ENCODE results near the gene C6orf89. TPM values are rescaled to one million over a fixed set of nuclear protein-coding genes. Genes with fewer than 3 reads are reported as not detected.

C6orf89 gene
- total and polyA plus RNA-seq, 3 experiments from 2014 or later: 37.4 to 51.6 (median 40.0) TPM

DNA sequence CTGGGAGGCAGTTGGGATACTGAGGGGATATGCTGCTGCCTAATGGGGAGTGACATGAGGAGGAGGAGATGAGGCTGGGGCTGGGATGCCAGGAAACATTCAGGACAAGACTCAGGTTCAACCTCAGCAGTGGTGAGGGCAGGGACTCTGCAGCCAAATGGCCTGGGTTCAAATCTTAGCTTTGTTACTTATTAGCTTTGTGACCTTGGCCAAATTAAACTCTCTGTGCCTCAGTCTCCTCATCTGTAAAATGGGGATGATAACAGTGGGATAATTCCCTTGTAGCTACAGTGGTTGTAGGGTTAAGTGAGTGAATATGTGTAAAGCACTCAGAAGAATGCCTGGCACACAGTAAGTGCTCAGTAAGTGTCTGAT, 70.7 kb downstream of the C6orf89 start:
- no peak for DNase-seq
- no peaks in the 10 kb centered on the region for H3K27me3 Mint-ChIP-seq
- H3K4me1 Mint-ChIP-seq: peaks cover 41 to 69% (median 57%) of the 10 kb centered on the region in 3 donors
- H3K4me1 ChIP-seq (ENCODE audit: insufficient read depth, low read length): peaks cover 35% of the 10 kb centered on the region
- H3K4me3 Mint-ChIP-seq: peak overlapping the region in 2 of 7 donors; percentile 38 to 82
- peak overlapping the region in 2 of 8 donors; percentile 13 to 22 for H3K27ac Mint-ChIP-seq
- no peak overlapping the region for H3K4me3 ChIP-seq (ENCODE audit: low read length)
- CTCF ChIA-PET: interaction anchor here (1.5 kb wide), 2 partner anchors 9 to 62 kb away, joined by 6 read pairs; no protein-coding TSS in a partner anchor
- POLR2A ChIA-PET: no interaction called here
- no peaks in the 10 kb centered on the region for H3K36me3 ChIP-seq (ENCODE audit: insufficient read depth, low read length)
- H3K27me3 ChIP-seq (ENCODE audit: insufficient read depth, low read length, poor library complexity, severe bottlenecking): no peaks in the 10 kb centered on the region
- no peaks in the 10 kb centered on the region for H3K36me3 Mint-ChIP-seq
- no peaks in the 10 kb centered on the region for H3K9me3 Mint-ChIP-seq
- no peaks in the 10 kb centered on the region for H3K9me3 ChIP-seq (ENCODE audit: low read length)
- no peak overlapping the region for H3K27ac ChIP-seq (ENCODE audit: low read depth, low read length)

DNA sequence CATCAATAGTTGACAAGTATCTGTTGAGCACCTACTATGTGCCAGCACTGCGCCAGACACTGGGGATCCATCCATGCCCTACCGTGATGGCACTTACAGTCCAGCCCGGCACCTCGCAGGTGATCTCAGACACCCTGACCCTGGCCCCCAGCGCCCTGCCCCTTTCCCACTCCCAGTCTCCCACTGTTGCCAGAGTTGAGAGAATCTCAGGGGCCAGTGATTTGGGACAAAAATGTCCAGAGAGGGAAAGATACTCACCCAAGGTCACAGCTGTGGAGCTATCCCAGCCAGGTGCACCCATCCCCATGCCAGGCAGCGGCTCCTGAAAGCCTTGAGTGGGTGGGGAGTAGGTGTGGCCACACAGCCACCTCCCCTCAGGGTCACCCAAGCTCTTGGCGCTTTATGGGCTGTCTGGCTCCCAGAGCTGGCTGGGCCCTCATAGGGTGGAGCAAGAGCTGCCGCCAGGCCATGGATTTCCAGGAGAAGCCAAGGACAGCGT, 72.1 kb downstream of the C6orf89 start:
- Mint-ChIP-seq H3K4me1 (peaks cover 45 to 68% (median 67%) of the 10 kb centered on the region in 3 donors), H3K4me3 (no peak overlapping the region), H3K9me3 (no peaks in the 10 kb centered on the region), H3K27ac (no peak overlapping the region), H3K36me3 (no peaks in the 10 kb centered on the region), H3K27me3 (no peaks in the 10 kb centered on the region)
- no peak overlapping the region for H3K27ac ChIP-seq (ENCODE audit: low read depth, low read length)
- no peaks in the 10 kb centered on the region for H3K36me3 ChIP-seq (ENCODE audit: insufficient read depth, low read length)
- ChIA-PET CTCF (no interaction called here), POLR2A (no interaction called here)
- H3K4me1 ChIP-seq (ENCODE audit: insufficient read depth, low read length): peaks cover 39% of the 10 kb centered on the region
- H3K9me3 ChIP-seq (ENCODE audit: low read length): no peaks in the 10 kb centered on the region
- H3K4me3 ChIP-seq (ENCODE audit: low read length): no peak overlapping the region
- no peaks in the 10 kb centered on the region for H3K27me3 ChIP-seq (ENCODE audit: insufficient read depth, low read length, poor library complexity, severe bottlenecking)
- DNase-seq: no peak

GRCh38 chr6:36958775-36959554, 73.2 kb downstream of the C6orf89 start:
- POLR2A ChIA-PET: no interaction called here
- H3K36me3 Mint-ChIP-seq: no peaks in the 10 kb centered on the region
- CTCF ChIA-PET: no interaction called here
- H3K36me3 ChIP-seq (ENCODE audit: insufficient read depth, low read length): no peaks in the 10 kb centered on the region
- no peaks in the 10 kb centered on the region for H3K27me3 ChIP-seq (ENCODE audit: insufficient read depth, low read length, poor library complexity, severe bottlenecking)
- DNase-seq: no peak
- H3K9me3 ChIP-seq (ENCODE audit: low read length): no peaks in the 10 kb centered on the region
- H3K4me1 ChIP-seq (ENCODE audit: insufficient read depth, low read length): peaks cover 44% of the 10 kb centered on the region
- H3K27ac ChIP-seq (ENCODE audit: low read depth, low read length): no peak overlapping the region
- H3K9me3 Mint-ChIP-seq: no peaks in the 10 kb centered on the region
- no peak overlapping the region for H3K4me3 Mint-ChIP-seq
- no peak overlapping the region for H3K27ac Mint-ChIP-seq
- no peaks in the 10 kb centered on the region for H3K27me3 Mint-ChIP-seq
- peaks cover 49 to 72% (median 69%) of the 10 kb centered on the region in 3 donors for H3K4me1 Mint-ChIP-seq
- H3K4me3 ChIP-seq (ENCODE audit: low read length): no peak overlapping the region

DNA sequence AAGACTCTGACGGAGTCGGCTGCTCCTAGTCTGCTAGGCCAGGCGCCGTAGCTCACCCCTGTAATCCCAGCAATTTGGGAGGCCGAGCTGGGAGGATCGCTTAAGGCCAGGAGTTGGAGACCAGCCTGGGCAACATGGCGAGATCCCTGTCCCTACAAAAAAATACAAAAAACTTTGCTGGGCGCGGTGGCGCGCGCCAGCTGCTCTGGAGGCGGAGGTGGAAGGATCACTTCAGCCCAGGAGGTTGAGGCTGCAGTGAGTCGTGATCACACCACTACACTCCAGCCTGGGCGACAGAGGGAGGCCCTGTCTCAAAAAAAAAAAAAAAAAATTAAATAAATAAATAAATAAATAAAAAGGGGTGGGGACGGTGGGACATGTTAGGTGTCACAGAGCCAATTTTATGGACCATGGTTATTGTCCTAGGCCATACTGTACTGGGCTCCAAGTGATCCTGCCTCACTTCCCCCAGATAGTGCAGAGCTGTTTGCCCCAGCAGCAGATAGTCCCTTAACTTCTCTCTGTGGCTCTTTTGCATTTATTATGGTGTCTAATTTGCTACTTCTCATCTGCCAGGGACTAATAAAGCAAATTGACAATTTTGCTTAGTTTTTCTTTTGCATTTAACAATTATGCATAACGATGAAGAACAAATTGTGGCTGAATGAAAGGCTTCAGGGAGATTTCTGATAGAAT, 74.0 kb downstream of the C6orf89 start:
- no peak overlapping the region for H3K27ac ChIP-seq (ENCODE audit: low read depth, low read length)
- ChIA-PET CTCF (no interaction called here), POLR2A (no interaction called here)
- H3K9me3 ChIP-seq (ENCODE audit: low read length): no peaks in the 10 kb centered on the region
- no peaks in the 10 kb centered on the region for H3K36me3 ChIP-seq (ENCODE audit: insufficient read depth, low read length)
- no peaks in the 10 kb centered on the region for H3K27me3 ChIP-seq (ENCODE audit: insufficient read depth, low read length, poor library complexity, severe bottlenecking)
- peaks cover 46 to 72% (median 65%) of the 10 kb centered on the region in 3 donors for H3K4me1 Mint-ChIP-seq
- H3K9me3 Mint-ChIP-seq: no peaks in the 10 kb centered on the region
- no peaks in the 10 kb centered on the region for H3K27me3 Mint-ChIP-seq
- no peak overlapping the region for H3K4me3 ChIP-seq (ENCODE audit: low read length)
- DNase-seq: no peak
- H3K27ac Mint-ChIP-seq: peak overlapping the region in 4 of 8 donors; percentile 38 to 81 (median 48)
- peaks cover 44% of the 10 kb centered on the region for H3K4me1 ChIP-seq (ENCODE audit: insufficient read depth, low read length)
- no peaks in the 10 kb centered on the region for H3K36me3 Mint-ChIP-seq
- no peak overlapping the region for H3K4me3 Mint-ChIP-seq

GRCh38 chr6:36961441-36962435, 76.0 kb downstream of the C6orf89 start:
- H3K4me3 Mint-ChIP-seq: peak overlapping the region in 1 of 7 donors; percentile 52
- H3K4me1 Mint-ChIP-seq: peaks cover 34 to 66% (median 57%) of the 10 kb centered on the region in 3 donors
- H3K27ac Mint-ChIP-seq: peak overlapping the region in 5 of 8 donors; percentile 37 to 96 (median 61)
- no peaks in the 10 kb centered on the region for H3K9me3 Mint-ChIP-seq
- CTCF ChIA-PET: no interaction called here
- Histone ChIP-seq H3K36me3 (ENCODE audit: insufficient read depth, low read length) (no peaks in the 10 kb centered on the region), H3K4me1 (ENCODE audit: insufficient read depth, low read length) (peaks cover 34% of the 10 kb centered on the region), H3K27me3 (ENCODE audit: insufficient read depth, low read length, poor library complexity, severe bottlenecking) (no peaks in the 10 kb centered on the region), H3K9me3 (ENCODE audit: low read length) (no peaks in the 10 kb centered on the region), H3K27ac (ENCODE audit: low read depth, low read length) (no peak overlapping the region), H3K4me3 (ENCODE audit: low read length) (no peak overlapping the region)
- no peaks in the 10 kb centered on the region for H3K27me3 Mint-ChIP-seq
- POLR2A ChIA-PET: interaction anchor here (0.6 kb wide), 1 partner anchor 389 kb away, joined by 3 read pairs; no protein-coding TSS in a partner anchor
- H3K36me3 Mint-ChIP-seq: peaks cover 0 to 5% (median 0%) of the 10 kb centered on the region in 3 donors
- DNase-seq: no peak

GRCh38 chr6:36962874-36963273, 77.1 kb downstream of the C6orf89 start:
- no peaks in the 10 kb centered on the region for H3K9me3 Mint-ChIP-seq
- H3K27me3 Mint-ChIP-seq: no peaks in the 10 kb centered on the region
- H3K27ac ChIP-seq (ENCODE audit: low read depth, low read length): no peak overlapping the region
- no peaks in the 10 kb centered on the region for H3K27me3 ChIP-seq (ENCODE audit: insufficient read depth, low read length, poor library complexity, severe bottlenecking)
- DNase-seq: peak in 4 of 5 donors; percentile 48 to 83 (median 64)
- peaks cover 0 to 16% (median 3%) of the 10 kb centered on the region in 3 donors for H3K36me3 Mint-ChIP-seq
- H3K4me3 Mint-ChIP-seq: peak overlapping the region; percentile 0 to 80 (median 48)
- no peak overlapping the region for H3K4me3 ChIP-seq (ENCODE audit: low read length)
- H3K27ac Mint-ChIP-seq: peak overlapping the region; percentile 2 to 96 (median 82)
- H3K4me1 ChIP-seq (ENCODE audit: insufficient read depth, low read length): peaks cover 34% of the 10 kb centered on the region
- POLR2A ChIA-PET: interaction anchor here (0.6 kb wide), 1 partner anchor 23 kb away, joined by 4 read pairs; the partner anchor contains the start of gene MTCH1
- no peaks in the 10 kb centered on the region for H3K9me3 ChIP-seq (ENCODE audit: low read length)
- H3K36me3 ChIP-seq (ENCODE audit: insufficient read depth, low read length): peaks cover 6% of the 10 kb centered on the region
- CTCF ChIA-PET: interaction anchor here (1.5 kb wide), 1 partner anchor 8 kb away, joined by 3 read pairs; the partner anchor contains the start of gene PI16
- peaks cover 32 to 60% (median 48%) of the 10 kb centered on the region in 3 donors for H3K4me1 Mint-ChIP-seq

All from CD8-positive, alpha-beta memory T cell (primary cell).